ENCODE measurements around the gene ARHGEF28.

The ARHGEF28 gene

GRCh38 chr5:73969195-73970036, 343.4 kb downstream of the ARHGEF28 start:
- ChIA-PET POLR2A (no interaction called here), CTCF (no interaction called here)
- no peak for DNase-seq (ENCODE audit: extremely low spot score)
- TF ChIP-seq CTCF (IDR thresholded peaks at IDR 0.05; ENCODE audit: control extremely low read depth, extremely low read depth, low read depth, missing control alignments), result no peak

DNA sequence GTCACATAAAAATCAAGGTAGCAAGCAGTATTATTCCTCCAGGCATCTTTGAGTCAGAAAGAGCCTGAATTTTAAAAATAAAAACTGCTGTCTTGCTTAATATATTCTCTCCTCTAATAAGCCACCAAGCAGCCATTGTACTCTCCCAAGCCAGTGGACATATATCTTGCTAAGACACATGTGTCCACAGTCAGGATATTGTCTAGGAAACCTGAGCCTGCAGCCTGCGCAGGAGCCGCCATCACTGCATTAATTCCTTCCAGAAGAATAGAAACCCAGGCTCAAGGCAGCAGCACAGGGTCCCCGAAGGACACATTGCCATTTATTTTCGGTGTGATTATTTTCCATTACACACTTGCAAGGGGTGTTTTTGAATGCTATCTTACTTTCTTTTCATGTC, 345.3 kb downstream of the ARHGEF28 start:
- no peak for TF ChIP-seq CTCF (IDR thresholded peaks at IDR 0.05; ENCODE audit: control extremely low read depth, extremely low read depth, low read depth, missing control alignments)
- ChIA-PET POLR2A (no interaction called here), CTCF (no interaction called here)
- DNase-seq (ENCODE audit: extremely low spot score), result no peak

DNA sequence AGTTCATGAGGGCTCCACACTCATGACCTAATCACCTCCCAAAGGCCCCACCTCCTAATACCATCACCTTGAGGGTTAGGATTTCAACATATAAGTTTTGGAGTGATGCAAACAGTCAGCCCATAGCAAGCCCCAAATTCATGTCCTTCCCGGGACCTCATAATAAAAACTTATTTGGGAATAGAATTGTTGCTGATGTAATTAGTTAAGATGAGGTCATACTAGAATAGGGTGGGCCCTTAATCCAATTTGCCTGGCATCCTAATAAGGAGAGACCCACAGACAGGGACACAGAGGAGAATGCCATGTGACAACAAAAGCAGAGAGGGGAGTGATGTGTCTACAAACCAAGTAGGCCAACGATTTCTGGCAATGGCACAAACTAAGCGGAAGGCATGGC, 347.1 kb downstream of the ARHGEF28 start:
- no peak for TF ChIP-seq CTCF (IDR thresholded peaks at IDR 0.05; ENCODE audit: control extremely low read depth, extremely low read depth, low read depth, missing control alignments)
- ChIA-PET CTCF (interaction anchor here (1.5 kb wide), 1 partner anchor 17 kb away, joined by 3 read pairs; no protein-coding TSS in a partner anchor), POLR2A (no interaction called here)
- no peak for DNase-seq (ENCODE audit: extremely low spot score)

- no peak for DNase-seq (ENCODE audit: extremely low spot score)
- POLR2A ChIA-PET, result interaction anchor here (0.6 kb wide), 1 partner anchor 21 kb away, joined by 3 read pairs; no protein-coding TSS in a partner anchor
- CTCF ChIA-PET, result interaction anchor here (1.1 kb wide), 1 partner anchor 10 kb away, joined by 3 read pairs; no protein-coding TSS in a partner anchor
- TF ChIP-seq CTCF (IDR thresholded peaks at IDR 0.05; ENCODE audit: control extremely low read depth, extremely low read depth, low read depth, missing control alignments), result no peak
Measured at GRCh38 chr5:73974871-73975360, 348.9 kb downstream of the ARHGEF28 start.

GRCh38 chr5:73975845-73976244, 349.8 kb downstream of the ARHGEF28 start:
- ChIA-PET CTCF (no interaction called here), POLR2A (no interaction called here)
- no peak for DNase-seq (ENCODE audit: extremely low spot score)
- no peak for TF ChIP-seq CTCF (IDR thresholded peaks at IDR 0.05; ENCODE audit: control extremely low read depth, extremely low read depth, low read depth, missing control alignments)

DNA sequence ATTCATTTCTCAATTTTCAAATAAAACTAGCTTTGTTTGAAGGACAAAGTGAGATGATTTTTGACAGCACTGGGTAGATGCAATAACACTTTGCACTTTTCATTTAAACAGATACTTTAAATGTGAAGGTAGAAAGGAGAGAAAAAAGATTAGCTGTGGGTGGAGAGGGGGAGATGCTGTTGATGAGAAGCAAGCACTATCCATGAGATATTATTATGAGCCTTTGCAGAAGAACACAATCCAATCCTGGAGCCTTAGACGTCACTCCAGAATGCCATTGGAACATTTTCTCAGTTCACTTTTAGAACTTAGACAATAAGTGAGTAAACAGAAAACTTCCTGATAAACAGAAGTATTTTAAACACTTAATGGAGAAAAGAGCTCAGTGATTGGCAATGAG, 351.1 kb downstream of the ARHGEF28 start:
- ChIA-PET POLR2A (no interaction called here), CTCF (interaction anchor here (0.7 to 1.0 kb wide), 2 partner anchors 10 to 35 kb away, joined by 3 read pairs; no protein-coding TSS in a partner anchor)
- no peak for TF ChIP-seq CTCF (IDR thresholded peaks at IDR 0.05; ENCODE audit: control extremely low read depth, extremely low read depth, low read depth, missing control alignments)
- no peak for DNase-seq (ENCODE audit: extremely low spot score)
